GM18909 (cell line): ENCODE measurements around the gene FAHD2A.
"Not testable (repeated sequence)": the region's sequence is repeated elsewhere in the genome, so short reads cannot be mapped to it uniquely, and the experiment has no call there.

Experiments
- ATAC-seq: cut with Tn5 transposase; IDR thresholded peaks from one replicate; pipeline ENCODE4 v1.9.1; 2021; ENCODE audit warnings: mild to moderate bottlenecking; ENCODE audit not compliant: unreplicated experiment, poor library complexity

Gene FAHD2A

GRCh38 chr2:95389245-95390119 lies 13.0 kb upstream of the FAHD2A start:
- ATAC-seq, result peak; percentile 69

GRCh38 chr2:95390272-95390880 lies 12.1 kb upstream of the FAHD2A start:
- ATAC-seq, result no peak

- no peak for ATAC-seq
Observed at GRCh38 chr2:95390881-95391321, 11.6 kb upstream of the FAHD2A start.

- no peak for ATAC-seq
Observed at GRCh38 chr2:95391641-95392310, 10.7 kb upstream of the FAHD2A start.

- no peak for ATAC-seq
Observed at GRCh38 chr2:95392320-95392719, 10.2 kb upstream of the FAHD2A start.

- ATAC-seq, result no peak
Observed at GRCh38 chr2:95392730-95393455, 9.6 kb upstream of the FAHD2A start.

GRCh38 chr2:95393901-95394300 lies 8.6 kb upstream of the FAHD2A start:
- ATAC-seq, result no peak

- ATAC-seq, result no peak
Observed at GRCh38 chr2:95399061-95399460, 3.4 kb upstream of the FAHD2A start.

- ATAC-seq, result no peak
Observed at GRCh38 chr2:95401480-95401879, 1.0 kb upstream of the FAHD2A start.

GRCh38 chr2:95402004-95402369 lies 521 bp upstream of the FAHD2A start:
- peak; percentile 25 for ATAC-seq

- ATAC-seq, result peak; percentile 29
Observed at GRCh38 chr2:95403204-95403721, 755 bp downstream of the FAHD2A start.

- not testable (repeated sequence) for ATAC-seq
Observed at GRCh38 chr2:95403824-95404223, 1.3 kb downstream of the FAHD2A start.

GRCh38 chr2:95404676-95405075 lies 2.2 kb downstream of the FAHD2A start:
- not testable (repeated sequence) for ATAC-seq

- ATAC-seq, result not testable (repeated sequence)
Observed at GRCh38 chr2:95411239-95411638, 8.7 kb downstream of the FAHD2A start.

GRCh38 chr2:95414015-95414594 lies 11.6 kb downstream of the FAHD2A start:
- peak; percentile 80 for ATAC-seq

GRCh38 chr2:95415138-95415537 lies 12.6 kb downstream of the FAHD2A start:
- not testable (repeated sequence) for ATAC-seq

- ATAC-seq, result not testable (repeated sequence)
Observed at GRCh38 chr2:95415561-95415960, 13.1 kb downstream of the FAHD2A start.

- not testable (repeated sequence) for ATAC-seq
Observed at GRCh38 chr2:95427196-95427867, 24.8 kb downstream of the FAHD2A start.

- not testable (repeated sequence) for ATAC-seq
Observed at GRCh38 chr2:95429748-95430467, 27.4 kb downstream of the FAHD2A start.
